Stimulated activated CD4-positive, alpha-beta T cell treated with anti-CD3 and anti-CD28 coated beads, Interleukin-4, amount 100 ng/mL, for 24 hours (primary cell): ENCODE measurements around the gene ARL8A.
"Not testable (repeated sequence)": the region's sequence is repeated elsewhere in the genome, so short reads cannot be mapped to it uniquely, and the experiment has no call there.

ENCODE experiments used
- DNase-seq: peaks from one replicate; pipeline ENCODE4 v3.0.0-alpha.2; 2020

ARL8A gene

GRCh38 chr1:202144402-202145067, at the start of gene ARL8A:
ARL8A (minus strand) TSS chr1:202144737; CDS start chr1:202144572, 165 bp downstream.
- peak; percentile 72 for DNase-seq

GRCh38 chr1:202194328-202194648, 49.8 kb upstream of the ARL8A start:
- DNase-seq, result no peak

GRCh38 chr1:202193614-202194327, 49.2 kb upstream of the ARL8A start, which contains the start of gene LGR6:
LGR6 (plus strand) TSS chr1:202193799; CDS start chr1:202193990, 191 bp downstream.
- no peak for DNase-seq

GRCh38 chr1:202192770-202193613, 48.5 kb upstream of the ARL8A start:
- peak; percentile 51 for DNase-seq

- DNase-seq, result not testable (repeated sequence)
These were observed 46.9 kb upstream of the ARL8A start for GRCh38 chr1:202191391-202191790.

GRCh38 chr1:202189918-202190715, 45.6 kb upstream of the ARL8A start:
- DNase-seq, result no peak

- DNase-seq, result peak; percentile 83
These were observed 44.7 kb upstream of the ARL8A start for GRCh38 chr1:202189001-202189790.

GRCh38 chr1:202187697-202188407, 43.3 kb upstream of the ARL8A start:
- DNase-seq, result no peak

- no peak for DNase-seq
These were observed 42.6 kb upstream of the ARL8A start for GRCh38 chr1:202187041-202187671.

GRCh38 chr1:202186327-202186726, 41.8 kb upstream of the ARL8A start:
- no peak for DNase-seq

GRCh38 chr1:202184750-202185460, 40.4 kb upstream of the ARL8A start:
- DNase-seq, result peak; percentile 79

GRCh38 chr1:202182040-202182877, 37.7 kb upstream of the ARL8A start:
- no peak for DNase-seq

- DNase-seq, result no peak
These were observed 37.0 kb upstream of the ARL8A start for GRCh38 chr1:202181586-202181985.

GRCh38 chr1:202180751-202181139, 36.2 kb upstream of the ARL8A start:
- DNase-seq, result not testable (repeated sequence)

GRCh38 chr1:202179828-202180750, 35.6 kb upstream of the ARL8A start:
- no peak for DNase-seq

GRCh38 chr1:202176949-202177927, 32.7 kb upstream of the ARL8A start:
- no peak for DNase-seq

- DNase-seq, result no peak
These were observed 29.5 kb upstream of the ARL8A start for GRCh38 chr1:202173993-202174392.
